KMS-11 (cell line): ENCODE results near the gene GSTT4.
"Not testable (repeated sequence)": the region's sequence is repeated elsewhere in the genome, so short reads cannot be mapped to it uniquely, and the experiment has no call there.

Source experiments
- H2AFZ ChIP-seq: fragments of 200-600 bp; sonication (generic); 2 replicates; pipeline ENCODE4 v1.6.1; 2016; ENCODE audit warnings: antibody characterized with exemption, mixed run types, low read depth
- H3K27ac ChIP-seq: fragments of 200-600 bp; sonication (generic); 2 replicates; pipeline ENCODE4 v1.6.1; 2016; ENCODE audit warnings: mild to moderate bottlenecking, mixed run types
- H3K27me3 ChIP-seq: fragments of 200-600 bp; sonication (generic); 2 replicates; pipeline ENCODE4 v1.6.1; 2017; ENCODE audit warnings: mild to moderate bottlenecking, low read depth, mixed run types, moderate library complexity; ENCODE audit not compliant: insufficient read depth
- H3K36me3 ChIP-seq: fragments of 200-600 bp; sonication (generic); 2 replicates; pipeline ENCODE4 v1.6.1; 2017; ENCODE audit warnings: mild to moderate bottlenecking, mixed run types; ENCODE audit not compliant: insufficient read depth
- H3K4me1 ChIP-seq: fragments of 200-600 bp; sonication (generic); 2 replicates; pipeline ENCODE4 v1.6.1; 2016; ENCODE audit warnings: mild to moderate bottlenecking, low read depth, mixed run types; ENCODE audit not compliant: poor library complexity, severe bottlenecking
- H3K4me2 ChIP-seq: fragments of 200-600 bp; sonication (generic); 2 replicates; pipeline ENCODE4 v1.7.0; 2016; ENCODE audit warnings: mild to moderate bottlenecking, mixed run types
- H3K4me3 ChIP-seq: fragments of 200-600 bp; sonication (generic); IDR thresholded peaks from 2 replicates; pipeline ENCODE4 v1.6.1; 2017; ENCODE audit warnings: low read depth, low read length, mixed read lengths; ENCODE audit not compliant: insufficient read depth
- H3K79me2 ChIP-seq: fragments of 200-600 bp; sonication (generic); 2 replicates; pipeline ENCODE4 v1.6.1; 2016; ENCODE audit warnings: low read depth, mixed run types; ENCODE audit not compliant: insufficient read depth
- H3K9ac ChIP-seq: fragments of 200-600 bp; sonication (generic); 2 replicates; pipeline ENCODE4 v1.6.1; 2016; ENCODE audit warnings: mild to moderate bottlenecking, mixed run types
- H4K20me1 ChIP-seq: fragments of 200-600 bp; sonication (generic); 2 replicates; pipeline ENCODE4 v1.6.1; 2016; ENCODE audit warnings: mild to moderate bottlenecking, mixed run types; ENCODE audit not compliant: insufficient read depth
- CTCF ChIP-seq: fragments of 200-600 bp; sonication (generic); conservative IDR thresholded peaks from 2 replicates; pipeline ENCODE4 v1.6.1; 2017; ENCODE audit warnings: low read depth, mild to moderate bottlenecking, antibody characterized with exemption, low read length, moderate library complexity, mixed read lengths

The GSTT4 gene

GRCh38 chr22:23986089-23986488, 19.2 kb downstream of the GSTT4 start:
- H3K4me2 ChIP-seq, H3K27me3 ChIP-seq, H3K27ac ChIP-seq, H2AFZ ChIP-seq, H3K4me1 ChIP-seq, H3K36me3 ChIP-seq, H3K79me2 ChIP-seq, H3K9ac ChIP-seq, H4K20me1 ChIP-seq, H3K4me3 ChIP-seq: not testable (repeated sequence)

- TF ChIP-seq CTCF = peak; percentile 70
- Histone ChIP-seq H3K4me3 (no peak overlapping the region), H2AFZ (no peak overlapping the region), H3K9ac (no peak overlapping the region), H4K20me1 (no peaks in the 10 kb centered on the region), H3K27ac (no peak overlapping the region), H3K27me3 (no peaks in the 10 kb centered on the region), H3K4me1 (no peaks in the 10 kb centered on the region), H3K36me3 (no peaks in the 10 kb centered on the region), H3K4me2 (no peak overlapping the region), H3K79me2 (no peaks in the 10 kb centered on the region)
These were observed 20.8 kb downstream of the GSTT4 start for GRCh38 chr22:23984430-23984829.

GRCh38 chr22:23980567-23980966, 24.7 kb downstream of the GSTT4 start:
- not testable (repeated sequence) for H3K36me3 ChIP-seq, H3K27me3 ChIP-seq, H3K4me3 ChIP-seq, H3K4me1 ChIP-seq, H3K79me2 ChIP-seq, H2AFZ ChIP-seq, H3K9ac ChIP-seq, H3K27ac ChIP-seq, H4K20me1 ChIP-seq, H3K4me2 ChIP-seq

- H3K27me3 ChIP-seq, H3K36me3 ChIP-seq, H4K20me1 ChIP-seq, H3K27ac ChIP-seq, H3K4me1 ChIP-seq, H3K79me2 ChIP-seq, H3K4me3 ChIP-seq, H3K9ac ChIP-seq, H2AFZ ChIP-seq, H3K4me2 ChIP-seq: not testable (repeated sequence)
These were observed 25.6 kb downstream of the GSTT4 start, which contains the start of gene GSTT2 for GRCh38 chr22:23979557-23980240. Gene GSTT2, plus strand, starts transcription at chr22:23980134.

GRCh38 chr22:23977304-23977703, 27.9 kb downstream of the GSTT4 start:
- H3K27ac ChIP-seq, H3K27me3 ChIP-seq, H3K4me2 ChIP-seq, H4K20me1 ChIP-seq, H3K4me3 ChIP-seq, H3K4me1 ChIP-seq, H3K36me3 ChIP-seq, H2AFZ ChIP-seq, H3K9ac ChIP-seq, H3K79me2 ChIP-seq: not testable (repeated sequence)

- not testable (repeated sequence) for H3K4me1 ChIP-seq, H3K9ac ChIP-seq, H3K4me3 ChIP-seq, H3K4me2 ChIP-seq, H4K20me1 ChIP-seq, H3K36me3 ChIP-seq, H2AFZ ChIP-seq, H3K27ac ChIP-seq, H3K27me3 ChIP-seq, H3K79me2 ChIP-seq
These were observed 30.4 kb downstream of the GSTT4 start for GRCh38 chr22:23974836-23975352.

GRCh38 chr22:23974345-23974744, 30.9 kb downstream of the GSTT4 start, which contains the start of gene DDT:
Gene DDT, minus strand, starts transcription at chr22:23974441. Its CDS starts 27 bp downstream, at chr22:23974414.
- H3K27ac ChIP-seq, H3K36me3 ChIP-seq, H2AFZ ChIP-seq, H3K4me2 ChIP-seq, H3K27me3 ChIP-seq, H4K20me1 ChIP-seq, H3K4me1 ChIP-seq, H3K9ac ChIP-seq, H3K79me2 ChIP-seq, H3K4me3 ChIP-seq: not testable (repeated sequence)

- H3K79me2 ChIP-seq, H3K27ac ChIP-seq, H3K9ac ChIP-seq, H4K20me1 ChIP-seq, H3K36me3 ChIP-seq, H3K4me2 ChIP-seq, H3K27me3 ChIP-seq, H3K4me1 ChIP-seq, H3K4me3 ChIP-seq, H2AFZ ChIP-seq: not testable (repeated sequence)
These were observed 33.3 kb downstream of the GSTT4 start for GRCh38 chr22:23971927-23972326.
